Sigmoid colon (tissue), 7 donors: Measurements from ENCODE around the gene C19orf25. TPM values are rescaled to one million over a fixed set of nuclear protein-coding genes. Genes with fewer than 3 reads are reported as not detected.

Source experiments
- DNase-seq: peaks from one replicate; pipeline ENCODE4 v3.0.0-alpha.2; 2019
- H3K27ac ChIP-seq, 4 donors: fragments of 200-600 bp; sonication (generic); one replicate each; pipeline ENCODE4 v1.5.1; 2016 to 2019; ENCODE audit warnings: mild to moderate bottlenecking in 1 of 4
- H3K27me3 ChIP-seq, 3 donors: fragments of 200-600 bp; sonication (generic); one replicate each; pipeline ENCODE4 v1.5.1; 2019; ENCODE audit warnings: mild to moderate bottlenecking in 1 of 3
- H3K36me3 ChIP-seq, 4 donors: fragments of 200-600 bp; sonication (generic); one replicate each; pipeline ENCODE4 v1.5.1; 2016 to 2019
- H3K4me1 ChIP-seq, 4 donors: fragments of 200-600 bp; sonication (generic); one replicate each; pipeline ENCODE4 v1.5.1; 2017 to 2019
- H3K4me3 ChIP-seq, 4 donors: fragments of 200-600 bp; sonication (generic); one replicate each; pipeline ENCODE4 v1.5.1; 2017 to 2019; ENCODE audit warnings: mild to moderate bottlenecking in 2 of 4, moderate library complexity in 1 of 4
- H3K9me3 ChIP-seq, 4 donors: fragments of 200-600 bp in 3 of 4; sonication (generic) in 3 of 4; one replicate each; pipeline versions ENCODE4 v1.5.1 to v1.6.1; 2013 to 2019
- CTCF ChIP-seq, 4 experiments: fragments of 450-650 bp in 3 of 4; fragments of 200-600 bp in 1 of 4; IDR thresholded peaks; one replicate each; pipeline ENCODE4 v1.5.1; 2016 to 2019; ENCODE audit warnings: antibody characterized with exemption in 4 of 4, mild to moderate bottlenecking in 3 of 4, moderate library complexity in 2 of 4
- EP300 ChIP-seq, 4 donors: sonication (generic); formaldehyde crosslinking; IDR thresholded peaks; one replicate each; pipeline ENCODE4 v1.6.1; 2017; ENCODE audit warnings: antibody characterized with exemption in 4 of 4
- POLR2A ChIP-seq, 2 donors: fragments of 450-650 bp; IDR thresholded peaks; one replicate each; pipeline ENCODE4 v1.6.1; 2016; ENCODE audit warnings: antibody characterized with exemption in 2 of 2, mild to moderate bottlenecking in 2 of 2, moderate library complexity in 2 of 2
- POLR2AphosphoS5 ChIP-seq, 4 donors: sonication (generic); formaldehyde crosslinking; IDR thresholded peaks; one replicate each; pipeline ENCODE4 v1.6.1; 2017; ENCODE audit warnings: antibody characterized with exemption in 4 of 4
- WGBS, 2 donors: extraction: QIAGEN DNeasy Blood & Tissue Kit; methylation state at CpG; one replicate each; pipeline ENCODE4 v1.1.7; 2013; 5-methylcytosine and 5-hydroxymethylcytosine counted together
- intact Hi-C: fragments of 100-400 bp; cut with DNase I; formaldehyde crosslinking; loops from one replicate; pipeline ENCODE4 v1.15.1; 2023
- polyA plus RNA-seq, 3 donors: library from polyadenylated mRNA; stranded (reverse); fragments of 200-250 nt; gene quantifications; one replicate each; pipeline ENCODE4 v1.2.3, GENCODE V29; 2013
- total RNA-seq, 4 donors: library from RNA; depleted of rRNA; stranded (reverse); fragments of >200 nt; gene quantifications; one replicate each; pipeline ENCODE4 v1.1.0, GENCODE V29; 2016
- donor health status: healthy with polysubstance abuse.
- donor health status: Bipolar disorder and iron deficiency.
- donor health status: healthy.

Gene C19orf25
- total and polyA plus RNA-seq, 7 donors = 19.6 to 51.5 (median 26.0) TPM

DNA sequence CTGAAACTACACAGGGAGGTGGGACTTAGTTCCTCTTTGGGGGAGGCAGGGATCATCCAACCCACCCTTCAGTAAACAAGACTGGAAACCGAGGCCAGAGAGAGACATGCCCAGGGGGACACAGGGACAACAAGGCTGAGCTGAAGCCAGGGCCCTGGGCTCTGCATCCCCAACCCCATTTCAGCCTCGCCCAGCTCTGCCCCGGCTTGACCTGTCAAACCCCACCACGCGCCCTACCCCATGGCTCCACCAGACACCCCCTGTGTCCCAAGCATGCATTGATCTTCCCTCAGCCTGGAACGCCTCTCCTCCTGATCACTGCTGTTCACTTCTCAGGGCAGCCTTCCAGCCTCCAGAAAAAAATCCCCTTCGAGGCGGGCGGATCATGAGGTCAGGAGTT is 31.1 kb downstream of the C19orf25 start:
- Histone ChIP-seq H3K27ac (no peak overlapping the region), H3K4me1 (peaks cover 0 to 33% (median 29%) of the 10 kb centered on the region in 4 donors), H3K27me3 (peaks cover 68 to 80% (median 77%) of the 10 kb centered on the region in 3 donors), H3K4me3 (no peak overlapping the region), H3K36me3 (peaks cover 0 to under 1% (median 0%) of the 10 kb centered on the region in 4 donors), H3K9me3 (no peaks in the 10 kb centered on the region)
- DNase-seq = no peak
- WGBS, 2 donors = 70 to 85% methylated on average over 9 of the region's 9 CpGs
- intact Hi-C loops = loop anchor here (5.0 kb wide), 1 partner anchor 59 kb away; no protein-coding TSS in a partner anchor
- TF ChIP-seq EP300 (IDR thresholded peaks at IDR 0.05) (no peak), POLR2A (IDR thresholded peaks at IDR 0.05) (no peak)

GRCh38 chr19:1447504-1447903 is 31.5 kb downstream of the C19orf25 start:
- H3K36me3 ChIP-seq = peaks cover 0 to 5% (median 0%) of the 10 kb centered on the region in 4 donors
- peaks cover 64 to 76% (median 72%) of the 10 kb centered on the region in 3 donors for H3K27me3 ChIP-seq
- no peak overlapping the region for H3K27ac ChIP-seq
- H3K4me1 ChIP-seq = peaks cover 0 to 32% (median 26%) of the 10 kb centered on the region in 4 donors
- TF ChIP-seq CTCF (IDR thresholded peaks at IDR 0.05) (no peak), POLR2AphosphoS5 (IDR thresholded peaks at IDR 0.05) (no peak), EP300 (IDR thresholded peaks at IDR 0.05) (no peak), POLR2A (IDR thresholded peaks at IDR 0.05) (no peak)
- no peak for DNase-seq
- intact Hi-C loops = loop anchor here (5.0 kb wide), 1 partner anchor 60 kb away; no protein-coding TSS in a partner anchor
- no peak overlapping the region for H3K4me3 ChIP-seq
- WGBS, 2 donors = 13 to 25% methylated on average over 4 of the region's 4 CpGs
- no peaks in the 10 kb centered on the region for H3K9me3 ChIP-seq

- H3K36me3 ChIP-seq = peaks cover 0 to 11% (median 2%) of the 10 kb centered on the region in 4 donors
- WGBS, 2 donors = 3% methylated on average over 63 of the region's 63 CpGs
- no peaks in the 10 kb centered on the region for H3K9me3 ChIP-seq
- H3K4me1 ChIP-seq = peaks cover 0 to 32% (median 26%) of the 10 kb centered on the region in 4 donors
- TF ChIP-seq CTCF (IDR thresholded peaks at IDR 0.05) (no peak), EP300 (IDR thresholded peaks at IDR 0.05) (no peak), POLR2AphosphoS5 (IDR thresholded peaks at IDR 0.05) (no peak)
- no peak for DNase-seq
- H3K4me3 ChIP-seq = peak overlapping the region in 3 of 4 donors; percentile 33 to 43 (median 43)
- H3K27me3 ChIP-seq = peaks cover 58 to 70% (median 66%) of the 10 kb centered on the region in 3 donors
- H3K27ac ChIP-seq = no peak overlapping the region
- intact Hi-C loops = loop anchor here (5.0 kb wide), 1 partner anchor 60 kb away; no protein-coding TSS in a partner anchor
These were observed 32.1 kb downstream of the C19orf25 start for GRCh38 chr19:1446713-1447481.

DNA sequence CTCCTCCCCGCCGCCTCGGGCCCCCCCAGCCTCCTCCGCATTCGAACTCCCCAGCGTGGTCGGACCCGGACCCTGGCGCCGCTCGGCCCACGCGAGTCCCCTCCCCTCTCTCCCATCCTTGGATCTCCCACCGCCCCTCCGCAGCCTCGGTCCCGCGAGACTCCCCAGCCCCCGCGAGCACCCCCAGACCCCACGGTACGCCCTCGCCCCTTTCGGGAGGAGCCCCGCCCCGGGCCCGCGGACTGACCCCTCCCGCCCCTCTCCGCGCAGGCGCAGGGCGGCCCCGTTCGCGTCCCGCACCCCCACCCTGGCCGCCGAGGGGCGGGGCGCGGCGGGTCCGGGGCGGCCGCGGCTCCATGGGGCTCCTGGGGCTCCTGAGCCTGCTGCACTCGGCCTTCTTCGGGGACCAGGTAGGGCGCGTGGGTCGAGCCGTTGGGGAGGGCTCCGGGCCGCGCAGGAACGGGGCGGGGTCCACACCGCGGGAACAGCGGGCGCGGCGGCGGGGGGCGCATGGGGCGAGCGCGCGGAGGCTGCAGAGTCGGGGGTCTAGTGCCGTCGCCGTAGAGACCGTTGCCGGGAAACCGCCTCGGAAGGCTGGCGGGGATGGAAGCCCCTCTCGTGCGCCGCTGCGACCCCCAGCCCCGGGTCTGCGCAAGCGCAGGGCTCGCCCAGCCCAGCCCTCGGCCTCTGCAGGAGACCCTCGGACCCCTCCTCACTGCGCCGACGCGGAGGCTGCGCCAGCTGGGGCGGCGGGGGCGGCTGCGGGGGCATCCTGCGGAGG is 32.9 kb downstream of the C19orf25 start:
- DNase-seq = no peak
- TF ChIP-seq EP300 (IDR thresholded peaks at IDR 0.05) = no peak
- TF ChIP-seq CTCF (IDR thresholded peaks at IDR 0.05) = no peak
- TF ChIP-seq POLR2A (IDR thresholded peaks at IDR 0.05) = no peak
- TF ChIP-seq POLR2AphosphoS5 (IDR thresholded peaks at IDR 0.05) = no peak
- Histone ChIP-seq H3K9me3 (no peaks in the 10 kb centered on the region), H3K27me3 (peaks cover 52 to 62% (median 58%) of the 10 kb centered on the region in 3 donors), H3K36me3 (peaks cover 4 to 19% (median 8%) of the 10 kb centered on the region in 4 donors), H3K27ac (no peak overlapping the region), H3K4me3 (peak overlapping the region in 3 of 4 donors; percentile 33 to 43 (median 43)), H3K4me1 (peaks cover 0 to 34% (median 27%) of the 10 kb centered on the region in 4 donors)
- WGBS, 2 donors = 2 to 4% methylated on average over 99 of the region's 99 CpGs
- intact Hi-C loops = loop anchor here (5.0 kb wide), 1 partner anchor 61 kb away; no protein-coding TSS in a partner anchor
